Skeletal muscle satellite cell (primary cell): ENCODE results near the gene LEKR1.
"Not testable (repeated sequence)": the region's sequence is repeated elsewhere in the genome, so short reads cannot be mapped to it uniquely, and the experiment has no call there.

Experiments used
- H3K27me3 ChIP-seq: 2 replicates; pipeline ENCODE4 v1.7.0; 2013; ENCODE audit warnings: low read length; ENCODE audit not compliant: control insufficient read depth, insufficient read depth
- H3K36me3 ChIP-seq: 2 replicates; pipeline ENCODE4 v1.7.0; 2013; ENCODE audit warnings: mild to moderate bottlenecking, control low read depth, low read length; ENCODE audit not compliant: insufficient read depth
- H3K4me1 ChIP-seq: 2 replicates; pipeline ENCODE4 v1.7.0; 2013; ENCODE audit warnings: low read length; ENCODE audit not compliant: control insufficient read depth, insufficient read depth
- H3K4me2 ChIP-seq: 2 replicates; pipeline ENCODE4 v1.7.0; 2013; ENCODE audit warnings: mild to moderate bottlenecking, low read length
- H3K4me3 ChIP-seq: 2 replicates; pipeline ENCODE4 v1.7.0; 2013; ENCODE audit warnings: low read length
- H3K9ac ChIP-seq: 2 replicates; pipeline ENCODE4 v1.7.0; 2013; ENCODE audit warnings: mild to moderate bottlenecking, low read depth, low read length, moderate library complexity
- H3K9me3 ChIP-seq: replicated peaks from 2 replicates; pipeline ENCODE4 v1.7.0; 2013; ENCODE audit warnings: mild to moderate bottlenecking, control low read depth, low read length

Gene LEKR1

GRCh38 chr3:156964577-156964976, 138.4 kb downstream of the LEKR1 start:
- no peaks in the 10 kb centered on the region for H3K27me3 ChIP-seq
- H3K9ac ChIP-seq: no peak overlapping the region
- H3K9me3 ChIP-seq: no peaks in the 10 kb centered on the region
- H3K4me1 ChIP-seq: peaks cover 5% of the 10 kb centered on the region
- H3K36me3 ChIP-seq: no peaks in the 10 kb centered on the region
- H3K4me3 ChIP-seq: no peak overlapping the region
- H3K4me2 ChIP-seq: no peak overlapping the region

GRCh38 chr3:156966349-156966748, 140.2 kb downstream of the LEKR1 start:
- H3K4me2 ChIP-seq, H3K9ac ChIP-seq, H3K27me3 ChIP-seq, H3K4me3 ChIP-seq, H3K9me3 ChIP-seq, H3K36me3 ChIP-seq, H3K4me1 ChIP-seq: not testable (repeated sequence)

GRCh38 chr3:156973954-156974353, 147.8 kb downstream of the LEKR1 start:
- Histone ChIP-seq H3K27me3 (no peaks in the 10 kb centered on the region), H3K9me3 (no peaks in the 10 kb centered on the region), H3K9ac (no peak overlapping the region), H3K4me2 (no peak overlapping the region), H3K4me1 (no peaks in the 10 kb centered on the region), H3K4me3 (no peak overlapping the region), H3K36me3 (no peaks in the 10 kb centered on the region)

- Histone ChIP-seq H3K4me3 (no peak overlapping the region), H3K27me3 (no peaks in the 10 kb centered on the region)
Measured at GRCh38 chr3:156974931-156975330, 148.8 kb downstream of the LEKR1 start.

GRCh38 chr3:156975721-156976120, 149.6 kb downstream of the LEKR1 start:
- Histone ChIP-seq H3K4me1 (no peaks in the 10 kb centered on the region), H3K4me2 (no peak overlapping the region), H3K4me3 (no peak overlapping the region), H3K9me3 (no peaks in the 10 kb centered on the region), H3K9ac (no peak overlapping the region), H3K27me3 (no peaks in the 10 kb centered on the region), H3K36me3 (no peaks in the 10 kb centered on the region)

More at GRCh38 chr3:156974931-156975330, 148.8 kb downstream of the LEKR1 start:
- H3K9ac ChIP-seq: no peak overlapping the region
- no peaks in the 10 kb centered on the region for H3K4me1 ChIP-seq
- no peaks in the 10 kb centered on the region for H3K9me3 ChIP-seq
- H3K36me3 ChIP-seq: no peaks in the 10 kb centered on the region
- no peak overlapping the region for H3K4me2 ChIP-seq

- no peaks in the 10 kb centered on the region for H3K36me3 ChIP-seq
- no peak overlapping the region for H3K4me3 ChIP-seq
- H3K9ac ChIP-seq: no peak overlapping the region
- no peaks in the 10 kb centered on the region for H3K9me3 ChIP-seq
- H3K4me2 ChIP-seq: no peak overlapping the region
- H3K4me1 ChIP-seq: no peaks in the 10 kb centered on the region
- no peaks in the 10 kb centered on the region for H3K27me3 ChIP-seq
Measured at GRCh38 chr3:156976933-156977332, 150.8 kb downstream of the LEKR1 start.

GRCh38 chr3:156978481-156978961, 152.4 kb downstream of the LEKR1 start:
- Histone ChIP-seq H3K9ac (no peak overlapping the region), H3K9me3 (no peaks in the 10 kb centered on the region), H3K4me3 (no peak overlapping the region), H3K4me1 (no peaks in the 10 kb centered on the region), H3K4me2 (no peak overlapping the region), H3K36me3 (no peaks in the 10 kb centered on the region), H3K27me3 (no peaks in the 10 kb centered on the region)

GRCh38 chr3:156981005-156981404, 154.9 kb downstream of the LEKR1 start:
- Histone ChIP-seq H3K9ac (no peak overlapping the region), H3K27me3 (no peaks in the 10 kb centered on the region), H3K36me3 (no peaks in the 10 kb centered on the region), H3K4me3 (no peak overlapping the region), H3K4me2 (no peak overlapping the region), H3K4me1 (no peaks in the 10 kb centered on the region), H3K9me3 (no peaks in the 10 kb centered on the region)

GRCh38 chr3:156983559-156983958, 157.4 kb downstream of the LEKR1 start:
- Histone ChIP-seq H3K9me3 (no peaks in the 10 kb centered on the region), H3K36me3 (no peaks in the 10 kb centered on the region), H3K9ac (no peak overlapping the region), H3K27me3 (no peaks in the 10 kb centered on the region), H3K4me2 (no peak overlapping the region), H3K4me3 (no peak overlapping the region), H3K4me1 (no peaks in the 10 kb centered on the region)

GRCh38 chr3:156985711-156986110, 159.6 kb downstream of the LEKR1 start:
- no peaks in the 10 kb centered on the region for H3K36me3 ChIP-seq
- no peak overlapping the region for H3K4me2 ChIP-seq
- H3K9ac ChIP-seq: no peak overlapping the region
- no peak overlapping the region for H3K4me3 ChIP-seq
- no peaks in the 10 kb centered on the region for H3K9me3 ChIP-seq
- H3K27me3 ChIP-seq: no peaks in the 10 kb centered on the region
- H3K4me1 ChIP-seq: no peaks in the 10 kb centered on the region

GRCh38 chr3:156987946-156988345, 161.8 kb downstream of the LEKR1 start:
- Histone ChIP-seq H3K9ac (no peak overlapping the region), H3K27me3 (no peaks in the 10 kb centered on the region), H3K36me3 (no peaks in the 10 kb centered on the region), H3K9me3 (no peaks in the 10 kb centered on the region), H3K4me2 (no peak overlapping the region), H3K4me3 (no peak overlapping the region), H3K4me1 (no peaks in the 10 kb centered on the region)

GRCh38 chr3:156997351-156997750, 171.2 kb downstream of the LEKR1 start:
- Histone ChIP-seq H3K9ac (no peak overlapping the region), H3K27me3 (no peaks in the 10 kb centered on the region), H3K4me1 (no peaks in the 10 kb centered on the region)

More at GRCh38 chr3:156997351-156997750, 171.2 kb downstream of the LEKR1 start:
- Histone ChIP-seq H3K4me2 (no peak overlapping the region), H3K36me3 (no peaks in the 10 kb centered on the region), H3K9me3 (no peaks in the 10 kb centered on the region), H3K4me3 (no peak overlapping the region)
